Activated naive CD8-positive, alpha-beta T cell treated with anti-CD3 and anti-CD28 coated beads for 36 hours (primary cell): ENCODE data around the gene CAMTA1. TPM values are rescaled to one million over a fixed set of nuclear protein-coding genes. Genes with fewer than 3 reads are reported as not detected.

Experiments
- DNase-seq: peaks from one replicate; pipeline ENCODE4 v3.0.0; 2021
- H3K27ac Mint-ChIP-seq: one replicate; pipeline ENCODE4 v1.8.0; 2022; ENCODE audit warnings: mild to moderate bottlenecking, moderate library complexity, mixed read lengths
- H3K27me3 Mint-ChIP-seq: one replicate; pipeline ENCODE4 v1.8.0; 2022; ENCODE audit warnings: mild to moderate bottlenecking, mixed read lengths
- H3K36me3 Mint-ChIP-seq: one replicate; pipeline ENCODE4 v1.8.0; 2021; ENCODE audit warnings: mild to moderate bottlenecking, mixed read lengths
- H3K4me1 Mint-ChIP-seq: one replicate; pipeline ENCODE4 v1.8.0; 2021; ENCODE audit warnings: mixed read lengths
- H3K4me3 Mint-ChIP-seq: one replicate; pipeline ENCODE4 v1.8.0; 2022; ENCODE audit warnings: mild to moderate bottlenecking, moderate library complexity, mixed read lengths
- H3K9me3 Mint-ChIP-seq: one replicate; pipeline ENCODE4 v1.8.0; 2022; ENCODE audit warnings: mixed read lengths
- total RNA-seq, 2 experiments: library from RNA; stranded (reverse); gene quantifications; one replicate each; pipeline ENCODE4 v1.2.3, GENCODE V29; 2021

The CAMTA1 gene
- total RNA-seq, 2 experiments from 2014 or later = 70.4 to 71.4 TPM

DNA sequence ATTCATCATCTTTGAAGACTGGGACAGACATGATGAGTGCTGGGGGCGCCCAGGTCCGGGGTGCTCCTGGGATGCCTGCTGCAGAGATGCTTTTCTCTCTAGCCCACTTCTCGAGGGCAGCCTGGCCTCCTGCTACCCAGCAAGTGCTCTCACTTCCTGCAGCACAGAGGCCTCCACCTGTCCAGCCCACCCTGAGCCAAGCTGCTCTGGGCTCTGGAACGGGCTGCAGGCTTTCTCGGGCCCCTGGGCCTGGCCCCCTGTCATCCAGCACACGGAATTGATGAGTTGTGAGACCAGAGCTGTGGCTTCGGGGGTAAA is 516.4 kb downstream of the CAMTA1 start:
- Mint-ChIP-seq H3K27ac (no peak overlapping the region), H3K4me1 (no peaks in the 10 kb centered on the region), H3K27me3 (peaks cover 17% of the 10 kb centered on the region), H3K9me3 (peaks cover 3% of the 10 kb centered on the region), H3K36me3 (no peaks in the 10 kb centered on the region), H3K4me3 (no peak overlapping the region)
- no peak for DNase-seq

DNA sequence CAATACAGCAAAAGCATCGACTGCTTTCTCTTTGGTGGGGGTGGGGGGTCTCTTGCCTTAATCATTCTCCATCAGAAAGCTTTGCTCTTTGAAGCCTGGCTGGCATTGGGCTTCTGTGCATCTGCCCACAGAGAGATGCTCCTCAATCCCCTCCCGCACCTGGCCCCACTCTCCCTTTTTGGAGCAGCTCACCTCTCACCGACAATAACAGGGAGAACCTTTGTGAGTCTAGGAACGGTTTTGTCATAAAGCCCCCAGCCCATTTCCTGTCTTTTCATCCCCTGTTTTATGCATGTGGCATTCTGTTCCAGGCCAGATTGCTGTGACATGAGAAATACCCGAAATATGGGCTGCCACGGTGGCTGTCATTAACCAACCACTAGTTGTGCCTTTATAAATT is 516.9 kb downstream of the CAMTA1 start:
- H3K9me3 Mint-ChIP-seq = peaks cover 3% of the 10 kb centered on the region
- DNase-seq = no peak
- no peaks in the 10 kb centered on the region for H3K4me1 Mint-ChIP-seq
- H3K27me3 Mint-ChIP-seq = peaks cover 17% of the 10 kb centered on the region
- no peak overlapping the region for H3K27ac Mint-ChIP-seq
- no peaks in the 10 kb centered on the region for H3K36me3 Mint-ChIP-seq
- H3K4me3 Mint-ChIP-seq = no peak overlapping the region

DNA sequence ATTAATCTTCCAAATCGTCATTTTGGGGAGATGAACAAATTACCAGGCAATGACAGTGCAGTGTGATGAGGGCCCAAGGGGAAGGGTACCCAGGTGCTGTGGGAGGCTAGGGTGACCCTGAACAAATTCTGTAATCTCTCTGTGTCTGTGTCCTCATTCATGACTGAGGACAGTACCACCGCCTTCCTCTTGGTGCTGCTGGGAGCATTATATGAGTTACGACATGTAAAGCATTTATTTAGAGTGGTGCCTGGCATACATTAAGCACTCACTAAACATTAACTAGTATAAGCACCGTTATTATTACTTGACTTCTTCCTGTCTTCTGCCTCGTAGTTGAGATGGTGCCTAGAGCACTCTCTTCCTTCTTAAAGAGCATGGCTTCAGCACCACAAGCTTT is 517.6 kb downstream of the CAMTA1 start:
- Mint-ChIP-seq H3K4me1 (no peaks in the 10 kb centered on the region), H3K4me3 (no peak overlapping the region)

DNA sequence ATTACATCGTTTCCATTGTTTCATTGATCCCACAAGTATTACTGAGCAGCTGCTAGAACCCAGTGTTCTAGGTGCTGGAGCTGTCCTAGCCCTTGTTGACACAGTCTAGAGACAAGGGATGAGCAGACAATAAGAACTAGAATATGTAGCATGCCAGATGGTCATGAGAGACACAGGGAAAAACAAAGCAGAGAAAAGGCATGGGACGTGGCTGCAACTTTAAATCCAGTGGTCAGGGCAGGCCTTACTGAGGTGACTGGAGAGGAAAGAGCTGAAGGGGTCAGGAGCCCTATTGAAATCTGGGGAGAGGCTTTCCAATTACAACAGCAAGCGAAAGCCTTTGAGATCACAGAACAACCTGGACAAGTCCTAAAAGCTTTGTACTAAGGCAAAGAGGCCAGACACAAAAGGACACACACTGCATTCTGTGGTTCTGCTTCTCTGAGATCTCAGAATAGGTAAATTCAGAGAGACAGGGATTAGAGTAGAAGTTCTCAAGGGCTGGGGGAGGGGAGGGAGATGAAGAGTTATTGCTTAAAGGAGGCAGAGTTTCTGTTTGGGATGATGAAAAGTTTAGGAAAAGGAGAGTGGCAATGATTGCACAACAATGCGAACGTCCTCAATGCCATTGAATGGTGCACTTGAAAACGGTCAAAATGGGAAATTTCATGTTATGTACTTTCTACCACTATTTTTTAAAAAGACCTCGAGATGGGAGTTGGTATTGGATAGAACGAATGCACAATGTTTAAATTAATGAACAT is 518.5 kb downstream of the CAMTA1 start:
- H3K4me1 Mint-ChIP-seq = no peaks in the 10 kb centered on the region
- H3K27ac Mint-ChIP-seq = no peak overlapping the region
- peaks cover 12% of the 10 kb centered on the region for H3K9me3 Mint-ChIP-seq
- DNase-seq = no peak
- H3K36me3 Mint-ChIP-seq = no peaks in the 10 kb centered on the region
- H3K4me3 Mint-ChIP-seq = no peak overlapping the region
- H3K27me3 Mint-ChIP-seq = peaks cover 24% of the 10 kb centered on the region

More for the DNA sequence above, 517.6 kb downstream of the CAMTA1 start:
- peaks cover 22% of the 10 kb centered on the region for H3K27me3 Mint-ChIP-seq
- peaks cover 8% of the 10 kb centered on the region for H3K9me3 Mint-ChIP-seq
- H3K36me3 Mint-ChIP-seq = no peaks in the 10 kb centered on the region
- no peak overlapping the region for H3K27ac Mint-ChIP-seq
- DNase-seq = no peak

DNA sequence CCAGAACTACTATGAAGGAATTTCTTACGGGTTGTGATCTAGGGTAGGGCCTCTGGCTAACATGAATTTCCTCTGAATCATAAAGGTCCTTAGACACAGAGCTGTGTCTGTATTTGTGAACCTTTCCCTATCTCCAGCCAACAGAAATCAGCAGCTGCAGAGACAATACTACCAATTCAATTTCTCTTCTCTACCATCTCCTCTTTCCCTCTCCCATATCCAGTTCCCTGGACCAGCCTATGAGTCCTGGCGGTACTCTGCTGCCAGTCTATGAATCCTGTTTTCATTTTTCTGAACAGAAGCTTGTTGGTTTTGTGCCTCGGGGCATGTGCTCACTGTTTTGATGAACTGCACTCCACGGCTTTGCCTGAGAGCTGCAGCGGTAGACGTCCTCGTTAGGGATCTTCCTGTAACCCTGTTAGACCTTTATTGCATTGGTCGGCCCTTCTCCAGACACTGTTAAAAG is 527.9 kb downstream of the CAMTA1 start:
- H3K9me3 Mint-ChIP-seq = peaks cover 5% of the 10 kb centered on the region
- H3K27me3 Mint-ChIP-seq = peaks cover 8% of the 10 kb centered on the region
- H3K4me3 Mint-ChIP-seq = no peak overlapping the region
- no peaks in the 10 kb centered on the region for H3K36me3 Mint-ChIP-seq
- DNase-seq = no peak
- no peaks in the 10 kb centered on the region for H3K4me1 Mint-ChIP-seq
- H3K27ac Mint-ChIP-seq = no peak overlapping the region

DNA sequence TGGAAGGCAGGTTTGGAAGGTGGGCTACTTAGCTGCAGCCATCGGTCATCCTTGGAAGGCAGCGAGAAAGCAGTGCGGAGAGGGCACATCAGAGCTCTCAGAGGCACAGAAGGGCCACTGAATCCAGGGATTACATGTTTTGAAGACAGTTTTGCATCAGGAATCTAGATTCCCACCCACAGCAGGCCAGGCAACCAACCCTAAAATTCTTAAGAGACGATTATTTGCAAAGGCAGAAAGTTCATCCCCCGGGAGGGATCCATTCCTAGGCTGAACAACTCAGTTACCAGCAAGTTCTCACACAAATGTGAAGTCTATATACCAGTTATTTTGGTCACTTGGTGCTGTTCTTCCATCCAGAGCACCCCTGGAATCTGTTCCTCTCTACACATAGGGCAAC is 528.6 kb downstream of the CAMTA1 start:
- Mint-ChIP-seq H3K27me3 (peaks cover 8% of the 10 kb centered on the region), H3K9me3 (peaks cover 3% of the 10 kb centered on the region), H3K27ac (no peak overlapping the region), H3K4me3 (no peak overlapping the region), H3K4me1 (no peaks in the 10 kb centered on the region), H3K36me3 (no peaks in the 10 kb centered on the region)
- DNase-seq = no peak

DNA sequence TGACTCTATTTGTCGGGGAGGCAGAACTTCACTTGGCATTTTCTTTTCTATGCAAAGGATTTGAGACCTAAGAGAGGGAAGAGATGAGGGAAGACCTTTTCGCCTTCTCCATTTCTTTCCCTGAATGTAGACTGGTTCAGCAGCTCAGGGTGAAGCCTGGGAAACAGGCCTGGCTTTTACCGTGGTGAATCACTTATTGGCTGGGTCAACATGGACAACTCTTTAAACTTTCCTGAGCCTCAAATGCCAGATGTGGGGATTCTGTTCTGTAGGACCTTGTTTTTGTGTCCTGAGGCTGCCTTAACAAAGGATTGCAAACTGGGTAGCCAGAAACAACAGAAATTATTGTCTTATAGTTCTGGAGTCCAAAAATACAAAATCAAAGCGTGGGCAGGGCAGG is 530.1 kb downstream of the CAMTA1 start:
- Mint-ChIP-seq H3K4me3 (no peak overlapping the region), H3K27ac (no peak overlapping the region), H3K4me1 (no peaks in the 10 kb centered on the region), H3K27me3 (peaks cover 8% of the 10 kb centered on the region), H3K9me3 (no peaks in the 10 kb centered on the region), H3K36me3 (no peaks in the 10 kb centered on the region)
- no peak for DNase-seq

DNA sequence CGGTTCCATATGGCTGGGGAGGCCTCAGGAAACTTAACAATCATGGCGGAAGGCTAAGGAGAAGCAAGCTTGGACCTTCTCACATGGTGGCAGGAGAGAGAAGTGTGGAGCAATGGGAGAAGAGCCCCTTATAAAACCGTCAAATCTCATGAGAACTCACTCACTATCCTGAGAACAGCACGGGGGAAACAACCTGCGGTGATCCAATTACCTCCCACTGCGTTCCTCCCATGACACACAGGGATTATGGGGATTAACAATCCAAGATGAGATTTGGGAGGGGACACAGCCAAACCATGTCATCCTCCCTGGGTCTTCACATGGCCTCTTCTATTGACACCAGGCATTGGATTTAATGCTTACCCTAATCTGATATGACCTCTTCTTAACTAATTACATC is 530.7 kb downstream of the CAMTA1 start:
- H3K36me3 Mint-ChIP-seq = no peaks in the 10 kb centered on the region
- H3K27ac Mint-ChIP-seq = no peak overlapping the region
- no peaks in the 10 kb centered on the region for H3K4me1 Mint-ChIP-seq
- no peak for DNase-seq
- H3K27me3 Mint-ChIP-seq = peaks cover 8% of the 10 kb centered on the region
- H3K9me3 Mint-ChIP-seq = no peaks in the 10 kb centered on the region
- H3K4me3 Mint-ChIP-seq = no peak overlapping the region

DNA sequence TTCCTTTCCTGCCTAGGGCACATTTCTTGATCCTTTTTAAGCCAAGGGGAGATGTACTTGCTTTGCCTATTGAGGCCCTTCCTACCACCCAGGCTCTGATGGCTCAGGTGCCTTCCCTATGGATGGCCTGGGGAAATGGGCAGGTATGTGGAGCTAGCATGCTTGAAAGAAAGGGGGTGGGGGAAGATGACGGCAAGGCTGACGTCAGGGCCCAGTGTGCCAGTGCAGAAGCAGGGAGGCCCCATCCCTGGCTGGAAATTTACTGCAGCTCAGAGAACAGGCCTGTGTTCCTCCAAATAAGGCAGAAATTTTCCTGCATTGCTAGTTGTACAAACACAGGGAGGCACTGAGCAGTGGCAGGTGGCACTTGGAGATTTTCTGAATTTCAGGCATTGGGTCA is 532.6 kb downstream of the CAMTA1 start:
- peaks cover 6% of the 10 kb centered on the region for H3K27me3 Mint-ChIP-seq
- H3K36me3 Mint-ChIP-seq = no peaks in the 10 kb centered on the region
- H3K9me3 Mint-ChIP-seq = no peaks in the 10 kb centered on the region
- no peak for DNase-seq
- H3K4me1 Mint-ChIP-seq = no peaks in the 10 kb centered on the region
- no peak overlapping the region for H3K4me3 Mint-ChIP-seq
- H3K27ac Mint-ChIP-seq = no peak overlapping the region

DNA sequence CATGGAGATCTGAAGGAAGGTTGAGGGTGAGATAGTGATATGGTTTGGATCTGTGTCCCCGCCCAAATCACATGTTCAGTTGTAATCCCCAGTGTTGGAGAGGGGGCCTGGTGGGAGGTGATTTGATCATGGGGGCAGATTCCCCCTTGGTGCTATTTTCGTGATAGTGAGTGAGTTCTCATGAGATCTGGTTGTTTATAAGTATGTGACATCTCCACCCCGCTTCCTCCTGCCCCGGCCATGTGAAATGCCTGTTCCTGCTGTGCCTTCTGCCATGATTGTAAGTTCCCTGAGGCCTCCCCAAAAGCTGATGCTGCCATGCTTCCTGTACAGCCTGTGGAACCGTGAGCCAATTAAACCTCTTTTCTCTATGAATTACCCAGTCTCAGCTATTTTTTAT is 533.9 kb downstream of the CAMTA1 start:
- Mint-ChIP-seq H3K27ac (no peak overlapping the region), H3K27me3 (peaks cover 8% of the 10 kb centered on the region), H3K9me3 (no peaks in the 10 kb centered on the region), H3K4me1 (no peaks in the 10 kb centered on the region), H3K36me3 (no peaks in the 10 kb centered on the region), H3K4me3 (no peak overlapping the region)
- DNase-seq = no peak

DNA sequence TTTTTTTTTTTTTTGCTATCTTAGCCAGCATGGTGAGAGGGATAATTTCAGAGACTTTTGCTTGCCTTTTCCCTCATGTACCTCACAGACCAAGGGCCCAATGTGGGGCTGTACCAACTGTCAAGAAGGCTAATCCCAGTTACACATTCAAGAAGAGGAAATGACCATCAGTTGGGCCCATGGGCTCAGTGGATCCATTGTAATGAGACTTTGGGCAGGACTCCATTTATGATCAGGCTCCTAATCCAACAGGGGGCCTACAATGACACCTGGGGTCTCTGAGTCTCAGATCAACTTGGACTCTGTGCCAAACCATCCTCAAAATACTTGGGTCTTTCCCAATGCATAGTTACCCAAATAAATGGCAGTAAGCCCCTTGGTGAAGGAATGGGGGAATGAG is 535.4 kb downstream of the CAMTA1 start:
- Mint-ChIP-seq H3K27ac (no peak overlapping the region), H3K4me1 (no peaks in the 10 kb centered on the region), H3K9me3 (no peaks in the 10 kb centered on the region), H3K27me3 (peaks cover 23% of the 10 kb centered on the region), H3K36me3 (no peaks in the 10 kb centered on the region), H3K4me3 (no peak overlapping the region)
- DNase-seq = no peak

DNA sequence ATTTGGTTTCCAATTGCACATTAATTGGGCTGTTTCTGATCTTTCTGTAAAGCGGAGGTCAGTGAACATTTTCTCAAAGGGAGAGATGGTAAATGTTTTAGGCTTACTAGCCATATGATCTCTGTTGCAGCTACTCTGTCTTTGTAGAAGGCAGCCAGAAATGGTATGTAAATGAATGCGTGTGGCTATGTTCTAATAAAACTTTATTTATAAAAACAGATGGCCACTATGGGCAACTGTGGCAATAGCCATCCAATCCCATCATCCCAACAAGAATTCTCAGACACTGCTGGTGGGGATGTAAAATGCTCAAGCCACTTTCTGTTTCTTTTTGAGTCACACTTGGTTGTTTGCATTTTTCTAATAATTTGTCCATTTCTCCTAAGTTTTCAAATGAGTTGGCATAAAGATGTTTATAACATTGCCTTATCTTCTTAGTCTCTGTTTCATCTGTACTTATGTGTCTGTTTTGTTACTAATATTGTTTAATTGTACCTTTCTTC is 537.1 kb downstream of the CAMTA1 start:
- Mint-ChIP-seq H3K9me3 (peaks cover 4% of the 10 kb centered on the region), H3K4me1 (no peaks in the 10 kb centered on the region), H3K36me3 (no peaks in the 10 kb centered on the region), H3K27ac (no peak overlapping the region), H3K4me3 (no peak overlapping the region), H3K27me3 (peaks cover 33% of the 10 kb centered on the region)
- DNase-seq = no peak

DNA sequence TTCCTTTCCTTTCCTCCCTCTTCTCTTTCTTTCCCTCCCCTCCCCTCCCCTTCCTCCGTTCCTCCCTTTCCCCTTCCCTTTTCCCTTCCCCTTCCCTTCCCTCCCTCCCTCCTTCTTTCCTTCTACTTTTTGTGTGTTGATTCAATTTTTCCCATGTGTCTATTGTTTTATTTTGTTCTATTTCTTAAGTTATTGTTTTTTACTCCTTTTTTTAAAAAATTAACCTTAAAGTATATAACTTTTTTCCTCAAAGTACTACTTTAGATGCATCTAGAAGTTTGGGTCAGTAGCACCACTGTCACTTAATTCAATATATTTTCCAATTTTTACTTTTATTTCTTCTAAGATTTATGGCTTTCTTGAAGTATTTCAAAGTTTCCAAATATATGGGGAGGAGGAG is 537.7 kb downstream of the CAMTA1 start:
- H3K4me1 Mint-ChIP-seq = no peaks in the 10 kb centered on the region
- no peak for DNase-seq
- peaks cover 33% of the 10 kb centered on the region for H3K27me3 Mint-ChIP-seq
- peaks cover 6% of the 10 kb centered on the region for H3K9me3 Mint-ChIP-seq
- H3K4me3 Mint-ChIP-seq = no peak overlapping the region
- no peak overlapping the region for H3K27ac Mint-ChIP-seq
- H3K36me3 Mint-ChIP-seq = no peaks in the 10 kb centered on the region

DNA sequence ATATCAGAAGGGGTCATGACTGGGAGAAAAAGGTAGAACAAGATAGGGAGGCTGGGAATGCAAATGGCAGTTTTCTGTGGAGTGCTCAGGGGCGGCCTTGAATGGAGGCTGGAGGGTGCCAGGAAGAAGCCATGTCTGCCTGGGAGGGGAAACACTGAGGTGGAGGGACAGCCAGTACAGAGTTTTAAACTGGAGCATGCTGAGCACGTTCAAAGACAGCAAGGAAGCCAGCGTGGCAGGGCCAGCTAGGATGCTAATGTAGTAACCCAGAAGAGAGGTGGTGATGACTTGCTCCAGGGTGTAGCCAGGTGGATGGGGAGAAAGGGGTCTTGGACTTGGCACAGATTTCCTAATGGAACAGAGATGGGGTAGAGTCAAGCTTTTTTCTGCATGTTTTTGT is 540.0 kb downstream of the CAMTA1 start:
- H3K4me3 Mint-ChIP-seq = no peak overlapping the region
- H3K27me3 Mint-ChIP-seq = peaks cover 33% of the 10 kb centered on the region
- H3K4me1 Mint-ChIP-seq = no peaks in the 10 kb centered on the region
- no peak overlapping the region for H3K27ac Mint-ChIP-seq
- no peaks in the 10 kb centered on the region for H3K36me3 Mint-ChIP-seq
- no peak for DNase-seq
- peaks cover 11% of the 10 kb centered on the region for H3K9me3 Mint-ChIP-seq

DNA sequence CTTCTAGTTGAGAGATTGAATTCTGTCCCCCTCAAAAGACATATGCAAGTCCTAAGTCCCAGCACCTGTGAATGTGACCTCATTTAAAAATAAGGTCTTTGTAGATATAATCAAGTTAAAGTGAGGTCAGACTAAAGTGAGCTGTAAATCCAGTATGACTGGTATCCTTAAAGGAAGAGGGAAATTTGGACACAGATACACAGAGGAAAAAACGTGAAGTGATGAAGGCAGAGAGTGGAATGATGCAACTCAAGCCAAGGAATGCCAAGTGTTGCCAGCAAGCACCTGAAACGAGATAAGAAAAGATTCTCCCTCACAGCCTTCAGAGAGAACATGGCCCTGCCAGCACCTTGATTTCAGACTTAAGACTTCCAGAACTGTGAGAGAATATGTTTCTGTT is 541.1 kb downstream of the CAMTA1 start:
- Mint-ChIP-seq H3K36me3 (no peaks in the 10 kb centered on the region), H3K4me3 (no peak overlapping the region), H3K9me3 (peaks cover 11% of the 10 kb centered on the region), H3K4me1 (no peaks in the 10 kb centered on the region), H3K27me3 (peaks cover 42% of the 10 kb centered on the region), H3K27ac (no peak overlapping the region)
- no peak for DNase-seq

DNA sequence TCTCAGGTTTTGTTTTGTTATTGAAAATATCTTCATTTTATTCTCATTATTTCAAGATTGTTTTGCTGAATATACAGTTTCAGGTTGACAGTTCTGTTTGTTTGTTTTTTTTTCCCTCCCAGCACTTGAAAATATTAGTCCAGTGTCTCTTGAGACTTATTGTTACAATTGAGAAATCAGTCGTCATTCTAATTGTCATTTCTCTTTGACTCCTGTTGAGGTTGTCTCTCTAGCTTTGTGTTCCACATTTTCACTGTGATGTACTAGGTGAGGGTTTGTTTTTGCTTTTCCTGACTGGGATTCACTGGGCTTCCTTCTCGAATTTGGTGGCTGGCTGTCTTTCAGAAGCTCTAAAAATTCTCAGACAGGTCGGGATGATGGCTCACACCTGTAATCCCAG is 542.6 kb downstream of the CAMTA1 start:
- DNase-seq = no peak
- Mint-ChIP-seq H3K27me3 (peaks cover 42% of the 10 kb centered on the region), H3K4me3 (no peak overlapping the region), H3K36me3 (no peaks in the 10 kb centered on the region), H3K27ac (no peak overlapping the region), H3K4me1 (no peaks in the 10 kb centered on the region), H3K9me3 (peaks cover 11% of the 10 kb centered on the region)
